B cell (primary cell): Measurements from ENCODE around the gene RRAGC. TPM values are rescaled to one million over a fixed set of nuclear protein-coding genes. Genes with fewer than 3 reads are reported as not detected.

Experiments used
- ATAC-seq: fragments of 200-7000 bp; cut with Tn5 transposase; one replicate; pipeline ENCODE4 v1.10.0; 2021; ENCODE audit warnings: low read depth, mild to moderate bottlenecking, moderate number of reproducible peaks, moderate library complexity
- CTCF ChIA-PET: fragments of 350-600 bp; sonication (Branson Sonifier 250); formaldehyde crosslinking; loops from one replicate; lab custom pipeline; 2021; ENCODE audit warnings: antibody characterized with exemption, inconsistent platforms; lab: Charles Lee
- POLR2A ChIA-PET: fragments of 350-600 bp; sonication (Branson Sonifier 250); formaldehyde crosslinking; loops from one replicate; lab custom pipeline; 2021; ENCODE audit warnings: antibody characterized with exemption; lab: Charles Lee
- DNase-seq: peaks from one replicate; pipeline ENCODE4 v3.0.0; 2013
- H2AFZ ChIP-seq: 2 replicates; pipeline ENCODE4 v1.6.1; 2012; ENCODE audit warnings: mild to moderate bottlenecking, low read depth, low read length; ENCODE audit not compliant: insufficient read depth, poor library complexity, severe bottlenecking
- H3K27ac ChIP-seq, 2 donors: 1 replicate in 1 of 2; 2 replicates in 1 of 2; pipeline ENCODE4 v1.5.1; 2012 to 2013; ENCODE audit warnings: low read length in 2 of 2, mild to moderate bottlenecking in 2 of 2, moderate library complexity in 1 of 2
- H3K27me3 ChIP-seq, 4 experiments: fragments of 200-600 bp in 1 of 4; sonication (generic) in 1 of 4; replicated peaks in 1 of 4; 1 replicate in 2 of 4; 2 replicates in 2 of 4; pipeline versions ENCODE4 v1.6.1 to v1.7.0; 2013 to 2016; ENCODE audit warnings: low read length in 3 of 4, mild to moderate bottlenecking in 2 of 4, mixed read lengths in 1 of 4, moderate library complexity in 1 of 4; ENCODE audit not compliant: insufficient read depth in 4 of 4, control insufficient read depth in 3 of 4; ENCODE audit errors: control extremely low read depth in 1 of 4
- H3K36me3 ChIP-seq, 2 experiments: replicated peaks in 1 of 2; 1 replicate in 1 of 2; 2 replicates in 1 of 2; pipeline versions ENCODE4 v1.6.1 to v1.7.1; 2013; ENCODE audit warnings: low read length in 1 of 2; ENCODE audit not compliant: insufficient read depth in 2 of 2, control insufficient read depth in 1 of 2; ENCODE audit errors: control extremely low read depth in 1 of 2, extremely low read depth in 1 of 2
- H3K4me1 ChIP-seq, 2 donors: fragments of 200-600 bp in 1 of 2; sonication (generic) in 1 of 2; 1 replicate in 1 of 2; 2 replicates in 1 of 2; pipeline versions ENCODE4 v1.5.1 to v1.6.1; 2013 to 2017; ENCODE audit warnings: low read length in 2 of 2; ENCODE audit not compliant: control insufficient read depth in 2 of 2, insufficient read depth in 2 of 2
- H3K4me2 ChIP-seq: replicated peaks from 2 replicates; pipeline ENCODE3; 2012; ENCODE audit warnings: mild to moderate bottlenecking, low read depth, low read length; ENCODE audit not compliant: poor library complexity, severe bottlenecking
- H3K4me3 ChIP-seq, 5 experiments: fragments of 200-600 bp in 1 of 5; sonication (generic) in 1 of 5; 1 replicate in 3 of 5; 2 replicates in 2 of 5; pipeline versions ENCODE4 v1.5.1 to v1.7.0; 2011 to 2016; ENCODE audit warnings: low read length in 4 of 5, mild to moderate bottlenecking in 4 of 5, low read depth in 2 of 5, control low read depth in 1 of 5, moderate library complexity in 1 of 5; ENCODE audit not compliant: insufficient read depth in 1 of 5; ENCODE audit errors: control extremely low read depth in 1 of 5, extremely low read depth in 1 of 5
- H3K79me2 ChIP-seq: fragments of 200-600 bp; sonication (generic); one replicate; pipeline ENCODE4 v1.6.0; 2016; ENCODE audit warnings: low read length; ENCODE audit not compliant: control insufficient read depth, insufficient read depth
- H3K9ac ChIP-seq: fragments of 200-600 bp; sonication (generic); 2 replicates; pipeline ENCODE4 v1.6.1; 2017; ENCODE audit warnings: mild to moderate bottlenecking, low read length, moderate library complexity
- H3K9me3 ChIP-seq, 3 donors: one replicate each; pipeline versions ENCODE4 v1.6.1 to v1.7.1; 2013; ENCODE audit warnings: low read length in 2 of 3; ENCODE audit not compliant: control insufficient read depth in 2 of 3, insufficient read depth in 1 of 3; ENCODE audit errors: control extremely low read depth in 1 of 3
- H4K20me1 ChIP-seq: 2 replicates; pipeline ENCODE4 v1.6.0; 2012; ENCODE audit warnings: mild to moderate bottlenecking, low read length; ENCODE audit not compliant: insufficient read depth, control insufficient read depth, poor library complexity, severe bottlenecking
- H3K27ac Mint-ChIP-seq: one replicate; pipeline ENCODE4 v1.8.0; 2021; ENCODE audit warnings: mixed read lengths
- H3K27me3 Mint-ChIP-seq: one replicate; pipeline ENCODE4 v1.8.0; 2021; ENCODE audit warnings: mixed read lengths
- H3K4me1 Mint-ChIP-seq: one replicate; pipeline ENCODE4 v1.8.0; 2021; ENCODE audit warnings: mixed read lengths
- H3K4me3 Mint-ChIP-seq: one replicate; pipeline ENCODE4 v1.8.0; 2021; ENCODE audit warnings: mixed read lengths
- H3K9me3 Mint-ChIP-seq: one replicate; pipeline ENCODE4 v1.8.0; 2022; ENCODE audit warnings: mixed read lengths; ENCODE audit not compliant: insufficient read depth
- CTCF ChIP-seq: fragments of 200-600 bp; IDR thresholded peaks from one replicate; pipeline ENCODE4 v1.8.0; 2022; ENCODE audit warnings: antibody characterized with exemption, mild to moderate bottlenecking
- EZH2 ChIP-seq: IDR thresholded peaks from 2 replicates; pipeline ENCODE4 v1.6.1; 2012; ENCODE audit warnings: borderline replicate concordance, low read depth, mild to moderate bottlenecking, moderate library complexity, low read length; ENCODE audit not compliant: insufficient read depth, poor library complexity, severe bottlenecking
- WGBS: methylation state at CpG from one replicate; pipeline ENCODE4 v1.1.5; 2013; ENCODE audit warnings: missing lambda C conversion rate; ENCODE audit not compliant: insufficient coverage; 5-methylcytosine and 5-hydroxymethylcytosine counted together
- intact Hi-C: fragments of 100-400 bp; cut with micrococcal nuclease; formaldehyde crosslinking; loops from one replicate; pipeline ENCODE4 v1.10.0; 2022
- polyA plus RNA-seq: library from polyadenylated mRNA; depleted of rRNA; stranded (reverse); fragments of >200 nt; gene quantifications from 2 replicates; pipeline ENCODE4 v1.2.3, GENCODE V29; 2012
- total RNA-seq, 2 donors: library from RNA; stranded (reverse); fragments of 120-200 nt in 1 of 2; gene quantifications; 1 replicate in 1 of 2; 2 replicates in 1 of 2; pipeline versions ENCODE4 v1.2.3 to v1.2.4, GENCODE V29; 2013 to 2022

Gene RRAGC
- total and polyA plus RNA-seq, 2 donors (not counting 1 experiment from before 2014, with no cell fraction given), result 11.4 to 37.6 TPM

GRCh38 chr1:38800720-38801671, 58.6 kb downstream of the RRAGC start:
- Mint-ChIP-seq H3K4me3 (no peak overlapping the region), H3K27ac (no peak overlapping the region), H3K27me3 (peaks cover 52% of the 10 kb centered on the region), H3K9me3 (no peaks in the 10 kb centered on the region), H3K4me1 (peaks cover 5% of the 10 kb centered on the region)
- Histone ChIP-seq H3K4me1 (peaks cover 2 to 9% of the 10 kb centered on the region in 2 donors), H3K27ac (no peak overlapping the region), H2AFZ (no peak overlapping the region), H3K4me2 (no peak overlapping the region), H3K9ac (no peak overlapping the region), H3K27me3 (peaks cover 0 to 25% (median 10%) of the 10 kb centered on the region in 4 experiments), H3K9me3 (no peaks in the 10 kb centered on the region), H3K36me3 (no peaks in the 10 kb centered on the region), H4K20me1 (no peaks in the 10 kb centered on the region), H3K4me3 (no peak overlapping the region), H3K79me2 (no peaks in the 10 kb centered on the region)
- ATAC-seq, result no peak
- ChIA-PET POLR2A (no interaction called here), CTCF (interaction anchor here (0.6 kb wide), 1 partner anchor 728 kb away, joined by 5 read pairs; no protein-coding TSS in a partner anchor)
- no peak for DNase-seq
- WGBS, result 79% methylated on average over 16 of the region's 16 CpGs
- intact Hi-C loops, result no loop called here
- TF ChIP-seq CTCF (no peak), EZH2 (no peak)

- Histone ChIP-seq H3K4me3 (no peak overlapping the region), H3K4me1 (no peaks in the 10 kb centered on the region), H2AFZ (no peak overlapping the region), H3K79me2 (no peaks in the 10 kb centered on the region), H4K20me1 (no peaks in the 10 kb centered on the region), H3K9me3 (peaks cover 1 to 18% (median 14%) of the 10 kb centered on the region in 3 donors), H3K27ac (no peak overlapping the region), H3K27me3 (peaks cover 0 to 19% (median 12%) of the 10 kb centered on the region in 4 experiments), H3K36me3 (no peaks in the 10 kb centered on the region), H3K4me2 (no peak overlapping the region), H3K9ac (no peak overlapping the region)
- H3K4me3 Mint-ChIP-seq, result no peak overlapping the region
- no peak for TF ChIP-seq EZH2
- no peak for TF ChIP-seq CTCF
- no peaks in the 10 kb centered on the region for H3K4me1 Mint-ChIP-seq
- peaks cover 58% of the 10 kb centered on the region for H3K27me3 Mint-ChIP-seq
- ChIA-PET CTCF (no interaction called here), POLR2A (no interaction called here)
- DNase-seq (no peak), ATAC-seq (no peak)
- peaks cover 14% of the 10 kb centered on the region for H3K9me3 Mint-ChIP-seq
- intact Hi-C loops, result no loop called here
- no peak overlapping the region for H3K27ac Mint-ChIP-seq
Observed at GRCh38 chr1:38793299-38793698, 66.3 kb downstream of the RRAGC start.
